IPS-20b (cell line): ENCODE measurements around the gene MAPK12.

Experiments used
- H3K27ac ChIP-seq: one replicate; pipeline ENCODE4 v1.5.1; 2013; ENCODE audit warnings: low read length
- H3K27me3 ChIP-seq: 2 replicates; pipeline ENCODE4 v1.6.1; 2013; ENCODE audit warnings: mild to moderate bottlenecking, low read length, inconsistent platforms; ENCODE audit not compliant: insufficient read depth
- H3K36me3 ChIP-seq: 2 replicates; pipeline ENCODE4 v1.6.1; 2013; ENCODE audit warnings: low read depth, mild to moderate bottlenecking, inconsistent platforms, low read length, moderate library complexity; ENCODE audit not compliant: insufficient read depth
- H3K4me1 ChIP-seq: 2 replicates; pipeline ENCODE4 v1.6.1; 2013; ENCODE audit warnings: mild to moderate bottlenecking, control low read depth, inconsistent platforms, low read length, moderate library complexity; ENCODE audit not compliant: insufficient read depth
- H3K4me3 ChIP-seq: 2 replicates; pipeline ENCODE4 v1.5.1; 2013; ENCODE audit warnings: mild to moderate bottlenecking, low read length, inconsistent platforms
- H3K9ac ChIP-seq: 2 replicates; pipeline ENCODE4 v1.6.1; 2013; ENCODE audit warnings: low read depth, mild to moderate bottlenecking, inconsistent platforms, low read length, moderate library complexity
- H3K9me3 ChIP-seq: 2 replicates; pipeline ENCODE4 v1.6.1; 2013; ENCODE audit warnings: mild to moderate bottlenecking, low read depth, low read length, inconsistent platforms; ENCODE audit not compliant: insufficient read depth

Gene MAPK12

GRCh38 chr22:50260434-50260800 is 1.1 kb downstream of the MAPK12 start:
- Histone ChIP-seq H3K4me3 (peak overlapping the region; percentile 60), H3K27ac (no peak overlapping the region)

DNA sequence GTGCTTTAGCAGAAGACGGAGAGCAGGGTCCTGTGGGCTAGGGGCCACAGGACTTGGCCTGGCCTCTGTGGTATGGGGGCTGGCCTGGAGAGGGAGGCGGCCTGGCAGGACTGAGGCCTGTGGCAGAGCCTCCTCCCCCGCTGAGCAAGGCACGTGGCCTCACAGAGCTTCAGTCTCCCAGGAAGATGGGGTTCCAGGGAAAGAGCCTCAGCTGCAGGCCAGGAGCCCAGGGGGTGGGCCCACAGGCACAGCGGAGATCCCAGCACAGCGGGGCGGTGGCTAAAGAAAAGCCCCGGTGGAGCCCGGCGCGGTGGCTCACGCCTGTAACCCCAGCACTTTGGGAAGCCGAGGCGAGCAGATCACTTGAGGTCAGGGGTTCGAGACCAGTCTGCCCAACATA is 2.2 kb downstream of the MAPK12 start:
- H3K27ac ChIP-seq = no peak overlapping the region

More at GRCh38 chr22:50260434-50260800, 1.1 kb downstream of the MAPK12 start:
- peaks cover 34% of the 10 kb centered on the region for H3K27me3 ChIP-seq
- peaks cover 3% of the 10 kb centered on the region; the same call in 1 of the 2 replicates for H3K4me1 ChIP-seq
- no peaks in the 10 kb centered on the region for H3K9me3 ChIP-seq
- no peaks in the 10 kb centered on the region for H3K36me3 ChIP-seq
- no peak overlapping the region for H3K9ac ChIP-seq

GRCh38 chr22:50258361-50259292 is 2.9 kb downstream of the MAPK12 start:
- no peaks in the 10 kb centered on the region for H3K36me3 ChIP-seq
- H3K4me3 ChIP-seq = no peak overlapping the region
- H3K27ac ChIP-seq = no peak overlapping the region
- H3K27me3 ChIP-seq = peaks cover 29% of the 10 kb centered on the region
- peaks cover 3% of the 10 kb centered on the region; the same call in 1 of the 2 replicates for H3K4me1 ChIP-seq
- no peaks in the 10 kb centered on the region for H3K9me3 ChIP-seq
- H3K9ac ChIP-seq = no peak overlapping the region

More for the DNA sequence above, 2.2 kb downstream of the MAPK12 start:
- H3K36me3 ChIP-seq = no peaks in the 10 kb centered on the region
- peaks cover 29% of the 10 kb centered on the region for H3K27me3 ChIP-seq
- no peak overlapping the region for H3K9ac ChIP-seq
- H3K4me1 ChIP-seq = peaks cover 3% of the 10 kb centered on the region; the same call in 1 of the 2 replicates
- H3K4me3 ChIP-seq = no peak overlapping the region
- H3K9me3 ChIP-seq = no peaks in the 10 kb centered on the region

- no peak overlapping the region for H3K9ac ChIP-seq
- no peak overlapping the region for H3K27ac ChIP-seq
- peaks cover 21% of the 10 kb centered on the region for H3K27me3 ChIP-seq
- peaks cover 3% of the 10 kb centered on the region; the same call in 1 of the 2 replicates for H3K4me1 ChIP-seq
- no peaks in the 10 kb centered on the region for H3K36me3 ChIP-seq
- no peak overlapping the region for H3K4me3 ChIP-seq
- H3K9me3 ChIP-seq = no peaks in the 10 kb centered on the region
Observed at GRCh38 chr22:50257451-50258360, 3.8 kb downstream of the MAPK12 start.

DNA sequence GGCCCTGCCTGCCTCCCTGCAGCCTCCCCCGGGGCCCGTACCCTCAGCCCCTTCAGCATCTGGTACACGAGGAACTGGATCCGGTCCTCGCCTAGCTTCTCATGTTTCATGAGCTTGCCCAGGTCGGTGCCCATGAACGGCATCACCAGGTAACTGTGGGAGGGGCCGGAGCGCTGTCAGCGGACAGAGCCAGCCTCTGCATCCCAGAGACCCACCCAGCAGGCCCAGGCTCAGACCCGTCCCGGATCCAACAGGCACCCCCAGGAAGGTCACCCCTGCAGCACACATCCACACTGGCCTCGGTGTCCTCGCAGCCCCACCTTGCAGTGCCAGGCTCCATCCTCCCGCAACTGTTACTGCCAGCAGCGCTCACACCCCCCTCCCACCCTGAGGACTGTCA is 4.4 kb downstream of the MAPK12 start:
- no peak overlapping the region for H3K4me3 ChIP-seq
- H3K36me3 ChIP-seq = no peaks in the 10 kb centered on the region
- no peak overlapping the region for H3K9ac ChIP-seq
- H3K27ac ChIP-seq = no peak overlapping the region
- H3K27me3 ChIP-seq = peaks cover 15% of the 10 kb centered on the region
- peaks cover 1% of the 10 kb centered on the region for H3K4me1 ChIP-seq
- H3K9me3 ChIP-seq = no peaks in the 10 kb centered on the region

- H3K4me3 ChIP-seq = no peak overlapping the region
- no peak overlapping the region for H3K9ac ChIP-seq
- no peaks in the 10 kb centered on the region for H3K36me3 ChIP-seq
- H3K9me3 ChIP-seq = no peaks in the 10 kb centered on the region
- peaks cover 11% of the 10 kb centered on the region for H3K27me3 ChIP-seq
- H3K27ac ChIP-seq = no peak overlapping the region
- H3K4me1 ChIP-seq = no peaks in the 10 kb centered on the region; the same call in 1 of the 2 replicates
Observed at GRCh38 chr22:50256258-50256862, 5.1 kb downstream of the MAPK12 start.

GRCh38 chr22:50255607-50256006 is 5.9 kb downstream of the MAPK12 start:
- H3K9ac ChIP-seq = no peak overlapping the region
- H3K27me3 ChIP-seq = peaks cover 7% of the 10 kb centered on the region
- no peak overlapping the region for H3K27ac ChIP-seq
- no peaks in the 10 kb centered on the region; the same call in 1 of the 2 replicates for H3K4me1 ChIP-seq
- no peak overlapping the region for H3K4me3 ChIP-seq
- H3K9me3 ChIP-seq = no peaks in the 10 kb centered on the region
- H3K36me3 ChIP-seq = no peaks in the 10 kb centered on the region

DNA sequence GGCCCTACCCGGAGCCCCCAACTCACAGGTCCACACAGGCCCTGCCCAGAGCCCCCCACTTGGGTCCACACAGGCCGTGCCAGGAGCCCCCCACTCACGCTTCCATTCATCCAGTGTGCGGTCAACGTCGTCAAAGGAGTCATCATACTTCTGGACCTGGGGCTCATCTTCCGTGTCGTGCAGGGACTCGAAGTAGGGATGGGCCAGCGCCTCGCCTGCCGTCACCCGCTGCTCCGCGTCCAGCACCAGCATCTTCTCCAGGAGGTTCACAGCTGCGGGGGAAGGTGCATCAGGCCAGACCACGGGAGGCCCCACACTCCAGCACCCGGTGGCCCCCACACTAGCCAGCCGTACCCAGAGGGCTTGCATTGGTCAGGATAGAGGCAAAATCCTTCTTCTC is 6.4 kb downstream of the MAPK12 start:
- H3K27ac ChIP-seq = no peak overlapping the region
- peaks cover 2% of the 10 kb centered on the region for H3K27me3 ChIP-seq
- no peaks in the 10 kb centered on the region; the same call in 1 of the 2 replicates for H3K4me1 ChIP-seq
- no peaks in the 10 kb centered on the region for H3K9me3 ChIP-seq
- H3K4me3 ChIP-seq = no peak overlapping the region
- H3K36me3 ChIP-seq = no peaks in the 10 kb centered on the region
- no peak overlapping the region for H3K9ac ChIP-seq

DNA sequence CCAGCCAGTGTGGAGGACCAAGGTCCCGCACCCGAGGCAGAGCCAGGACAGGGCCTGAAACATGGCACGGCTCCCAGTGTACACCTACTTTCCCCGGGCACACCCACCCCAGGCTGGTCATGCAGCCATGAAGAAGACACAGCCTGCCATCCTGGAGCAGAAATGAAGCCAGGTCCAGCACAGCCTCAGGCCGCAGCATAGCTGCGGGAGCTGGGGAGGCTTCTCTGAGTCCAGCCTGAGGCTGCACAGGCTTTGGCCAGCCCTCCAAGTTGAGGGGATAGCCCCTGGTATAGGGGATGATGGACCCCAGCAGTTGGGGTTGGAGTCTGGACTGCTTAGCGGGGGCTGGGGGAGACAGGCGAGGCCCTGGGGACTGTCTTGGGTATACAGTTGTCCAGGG is 7.5 kb downstream of the MAPK12 start:
- H3K27ac ChIP-seq = no peak overlapping the region
- no peaks in the 10 kb centered on the region for H3K27me3 ChIP-seq
- no peaks in the 10 kb centered on the region for H3K36me3 ChIP-seq
- no peak overlapping the region for H3K4me3 ChIP-seq
- H3K4me1 ChIP-seq = no peaks in the 10 kb centered on the region; the same call in 1 of the 2 replicates
- H3K9me3 ChIP-seq = no peaks in the 10 kb centered on the region
- H3K9ac ChIP-seq = no peak overlapping the region

- H3K27ac ChIP-seq = no peak overlapping the region
- no peaks in the 10 kb centered on the region for H3K27me3 ChIP-seq
Observed at GRCh38 chr22:50253046-50253915, 8.2 kb downstream of the MAPK12 start.

More at GRCh38 chr22:50253046-50253915, 8.2 kb downstream of the MAPK12 start:
- Histone ChIP-seq H3K4me1 (no peaks in the 10 kb centered on the region; the same call in 1 of the 2 replicates), H3K9me3 (no peaks in the 10 kb centered on the region), H3K4me3 (no peak overlapping the region), H3K36me3 (no peaks in the 10 kb centered on the region), H3K9ac (no peak overlapping the region)
